HG03039 (cell line): Measurements from ENCODE around the gene UTS2B.

Experiments used
- ATAC-seq: cut with Tn5 transposase; IDR thresholded peaks from one replicate; pipeline ENCODE4 v1.9.1; 2021; ENCODE audit warnings: mild to moderate bottlenecking, moderate library complexity; ENCODE audit not compliant: unreplicated experiment

Gene UTS2B, protein sequence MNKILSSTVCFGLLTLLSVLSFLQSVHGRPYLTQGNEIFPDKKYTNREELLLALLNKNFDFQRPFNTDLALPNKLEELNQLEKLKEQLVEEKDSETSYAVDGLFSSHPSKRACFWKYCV

DNA sequence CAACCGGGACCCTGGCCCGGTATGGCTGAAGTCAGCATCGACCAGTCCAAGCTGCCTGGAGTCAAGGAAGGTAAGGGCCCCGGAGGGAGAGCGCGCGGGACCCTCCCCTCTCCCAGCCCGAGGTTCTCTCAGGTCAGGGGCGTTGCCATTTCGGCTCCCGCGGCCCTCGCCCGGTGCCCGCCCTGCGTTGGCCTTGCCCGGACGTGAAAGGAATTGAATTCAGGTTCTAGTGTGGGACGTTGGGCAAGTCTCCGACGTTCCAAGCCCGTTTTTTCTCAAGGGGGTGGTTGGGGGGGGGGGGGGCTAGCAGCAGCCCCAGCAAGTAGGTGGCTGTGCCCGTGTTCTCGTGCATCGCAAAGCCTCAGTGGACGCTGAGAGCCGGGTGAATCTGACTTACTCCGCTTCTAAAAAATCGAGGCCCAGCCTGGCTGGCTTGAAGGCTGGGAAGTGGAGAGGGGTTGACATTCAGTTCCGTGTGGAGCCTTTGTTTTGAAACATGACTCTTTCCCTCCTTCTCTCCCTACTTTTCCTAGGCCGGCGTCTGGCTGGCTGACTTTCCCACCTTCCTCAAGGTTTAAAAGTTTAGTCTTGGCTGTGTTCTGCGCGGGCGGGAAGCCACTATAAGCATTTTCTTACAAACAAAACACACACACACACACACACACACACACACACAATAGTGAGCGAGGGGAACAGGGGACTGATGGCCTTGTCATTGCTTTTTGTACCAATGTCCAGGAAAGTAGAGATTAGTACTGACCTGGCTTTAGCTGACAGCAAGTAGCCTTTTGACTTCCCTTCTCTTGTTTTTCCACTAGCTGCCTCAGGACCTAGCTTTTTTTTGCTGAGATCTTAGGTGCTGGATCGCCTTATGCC is at the start of gene UTS2B:
Gene UTS2B (minus strand): TSS at position 873 of the 876 bp plus-strand sequence. CDS start 48,337 bp downstream, outside the sequence.
- peak; percentile 18 for ATAC-seq

DNA sequence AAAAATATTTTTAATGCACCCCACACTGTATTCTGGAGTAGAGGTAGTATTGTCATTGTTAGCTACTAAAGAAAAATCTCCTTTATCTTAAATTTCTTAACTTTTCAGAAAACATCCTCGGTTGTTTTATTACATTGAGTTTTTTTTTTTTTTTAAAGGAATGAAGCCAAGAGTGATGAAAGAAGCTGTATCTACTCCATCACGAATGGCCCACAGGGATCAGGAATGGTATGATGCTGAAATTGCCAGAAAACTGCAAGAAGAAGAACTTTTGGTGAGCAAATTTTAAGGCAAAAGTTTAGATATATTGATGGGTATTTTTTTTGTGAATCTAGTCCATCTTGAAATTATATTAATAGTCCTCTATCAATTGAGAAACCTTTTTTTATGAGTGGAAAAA is 49.7 kb upstream of the UTS2B start:
- ATAC-seq: no peak

DNA sequence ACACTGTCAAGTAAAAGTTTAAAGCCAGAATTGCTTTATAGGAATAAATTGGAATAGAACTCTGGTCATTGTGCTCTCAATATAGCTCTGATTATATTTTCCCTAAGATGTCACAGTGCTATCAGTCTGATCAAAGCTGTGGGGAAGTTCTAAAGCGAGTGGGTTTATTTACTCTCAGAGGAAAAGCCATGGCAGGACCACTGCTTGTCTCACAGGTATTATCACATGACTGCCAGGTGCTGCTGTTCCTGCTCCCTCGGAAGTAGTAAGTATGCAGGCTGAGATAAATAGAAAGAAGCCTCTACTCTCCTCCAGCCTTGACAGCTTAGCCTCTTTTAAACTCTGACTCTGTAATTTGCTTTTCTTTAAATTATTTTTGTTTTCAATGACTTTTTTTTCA is 49.1 kb upstream of the UTS2B start:
- no peak for ATAC-seq

- ATAC-seq: no peak
Observed at GRCh38 chr3:191378142-191378812, 48.0 kb upstream of the UTS2B start.

DNA sequence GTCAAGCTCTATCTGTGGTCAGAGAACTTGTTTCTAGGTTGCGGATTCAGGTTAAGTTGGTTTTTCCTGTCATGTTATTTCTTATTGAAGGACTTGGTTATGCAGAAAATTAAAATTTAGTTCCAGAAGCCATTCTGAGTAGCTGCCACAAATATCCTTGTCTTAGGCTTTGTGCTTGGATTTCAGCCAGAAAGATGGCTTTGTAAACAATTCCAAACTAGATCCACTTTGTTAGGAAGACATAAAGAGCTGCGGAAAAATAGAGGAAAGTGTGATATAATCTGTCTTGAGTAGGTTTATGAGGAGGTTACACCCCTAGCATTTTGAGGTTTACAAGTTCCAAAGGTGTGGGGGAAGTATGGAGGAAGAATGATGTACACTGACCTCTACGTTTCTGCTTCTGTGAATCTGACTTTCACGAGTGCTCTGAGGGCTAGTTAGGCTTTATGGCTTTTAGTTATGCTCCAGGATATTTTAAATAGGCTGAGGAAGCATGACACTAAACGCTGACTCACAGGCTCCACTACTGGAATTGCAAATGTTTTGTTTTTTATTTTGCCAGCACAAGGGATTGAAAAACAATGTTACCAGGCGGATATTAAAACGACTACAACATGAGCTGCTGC is 46.3 kb upstream of the UTS2B start:
- ATAC-seq: no peak

- ATAC-seq: no peak
Observed at GRCh38 chr3:191373327-191373726, 43.0 kb upstream of the UTS2B start.

- ATAC-seq: no peak
Observed at GRCh38 chr3:191372122-191372521, 41.8 kb upstream of the UTS2B start.

GRCh38 chr3:191369616-191370010 is 39.3 kb upstream of the UTS2B start:
- ATAC-seq: no peak

DNA sequence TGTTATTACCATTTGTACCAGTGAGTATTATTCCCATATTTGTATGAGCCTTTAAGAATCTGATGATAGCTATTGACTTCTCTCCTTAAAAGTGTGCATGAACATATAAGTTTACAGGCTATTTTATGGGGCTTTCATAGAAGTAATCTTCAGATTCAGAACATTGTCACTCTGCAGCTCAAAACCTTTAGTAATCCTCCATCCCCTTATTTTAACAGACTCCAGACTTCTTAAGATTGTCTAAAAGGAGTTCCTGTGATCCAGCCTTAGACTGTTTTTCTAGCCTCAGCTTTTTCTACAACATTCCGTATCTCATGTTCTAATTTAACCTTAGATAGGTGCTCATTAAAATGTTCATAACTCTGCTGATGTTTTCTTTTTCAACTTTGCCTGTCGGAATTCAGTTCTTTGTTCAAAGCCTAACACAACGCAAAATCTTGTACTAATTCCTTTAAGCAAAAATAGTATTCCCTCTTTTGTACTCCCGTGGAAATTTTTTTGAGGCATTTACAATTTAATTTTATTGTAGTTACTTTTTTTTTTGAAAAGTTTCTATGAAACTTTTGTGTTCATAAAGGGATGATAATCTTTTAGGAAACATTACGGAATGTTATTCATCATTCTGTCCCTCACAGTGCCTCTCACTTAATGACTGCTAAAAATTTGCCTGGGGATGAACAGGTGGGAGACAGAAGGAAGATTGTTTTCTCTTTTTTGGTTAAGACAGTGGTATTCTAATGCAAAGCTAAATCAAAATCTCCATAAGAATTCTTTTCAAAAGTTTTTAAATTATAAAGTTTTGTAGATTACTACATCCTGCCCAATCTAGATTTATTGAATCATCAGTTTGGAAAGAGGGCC is 38.7 kb upstream of the UTS2B start:
- no peak for ATAC-seq

GRCh38 chr3:191366675-191367074 is 36.3 kb upstream of the UTS2B start:
- ATAC-seq: no peak

DNA sequence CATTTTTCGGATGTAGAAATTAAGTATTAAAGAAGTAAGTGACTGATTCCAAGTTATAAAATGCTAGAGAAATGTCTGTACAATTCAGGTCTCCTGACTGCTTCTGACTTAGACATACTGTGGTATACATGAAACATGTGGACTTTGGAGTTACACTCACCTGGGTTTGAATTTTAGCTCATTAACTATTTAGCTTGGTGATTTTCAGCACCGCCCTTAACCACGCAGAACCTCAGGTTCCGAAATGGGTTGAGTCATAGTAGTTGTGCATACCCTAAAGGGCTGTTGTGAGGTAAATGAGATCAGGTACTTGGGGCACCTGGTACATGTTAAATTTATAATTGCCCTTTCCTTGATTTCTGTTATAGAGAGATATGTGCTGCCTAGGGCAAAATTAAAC is 32.9 kb upstream of the UTS2B start:
- ATAC-seq: no peak

GRCh38 chr3:191362524-191363090 is 32.3 kb upstream of the UTS2B start:
- no peak for ATAC-seq

GRCh38 chr3:191362037-191362436 is 31.7 kb upstream of the UTS2B start:
- no peak for ATAC-seq

DNA sequence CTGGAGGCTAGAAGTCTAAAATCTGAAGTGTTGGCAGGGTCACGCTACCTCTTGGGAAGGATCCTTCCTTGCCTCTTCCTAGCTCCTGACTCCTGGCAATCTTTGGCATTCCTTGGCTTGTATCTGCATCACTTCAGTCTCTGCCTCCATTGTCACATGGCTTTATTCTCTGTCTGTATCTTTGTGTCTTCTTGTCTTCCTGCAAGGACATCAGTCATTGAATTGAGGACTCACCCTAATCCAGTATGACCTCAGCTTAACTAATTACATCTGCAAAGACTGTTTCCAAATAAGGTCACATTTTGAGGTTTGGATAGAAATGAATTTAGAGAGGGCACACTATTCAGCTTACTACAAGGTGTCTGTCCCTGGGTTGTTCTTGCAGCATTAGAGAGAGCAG is 31.1 kb upstream of the UTS2B start:
- no peak for ATAC-seq

DNA sequence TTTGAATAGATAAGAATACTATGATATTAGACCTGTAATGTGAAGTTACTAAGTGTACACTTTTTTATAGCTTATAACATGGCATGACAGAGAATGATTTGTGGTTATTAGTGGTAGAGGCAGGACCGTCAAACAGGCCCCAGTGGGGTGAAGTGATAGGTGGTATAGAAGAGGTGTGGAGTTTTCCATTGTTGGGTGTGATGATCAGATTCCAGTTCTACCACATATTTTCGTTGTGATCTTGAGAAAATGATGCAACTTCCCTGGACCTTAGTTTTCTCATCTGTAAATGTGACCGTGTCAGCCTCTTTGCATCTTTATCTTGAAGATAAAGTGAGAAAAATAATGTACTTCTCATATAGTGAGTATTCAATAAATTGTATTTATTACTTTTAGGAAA is 30.3 kb upstream of the UTS2B start:
- no peak for ATAC-seq

GRCh38 chr3:191358929-191359328 is 28.6 kb upstream of the UTS2B start:
- ATAC-seq: peak; percentile 35

DNA sequence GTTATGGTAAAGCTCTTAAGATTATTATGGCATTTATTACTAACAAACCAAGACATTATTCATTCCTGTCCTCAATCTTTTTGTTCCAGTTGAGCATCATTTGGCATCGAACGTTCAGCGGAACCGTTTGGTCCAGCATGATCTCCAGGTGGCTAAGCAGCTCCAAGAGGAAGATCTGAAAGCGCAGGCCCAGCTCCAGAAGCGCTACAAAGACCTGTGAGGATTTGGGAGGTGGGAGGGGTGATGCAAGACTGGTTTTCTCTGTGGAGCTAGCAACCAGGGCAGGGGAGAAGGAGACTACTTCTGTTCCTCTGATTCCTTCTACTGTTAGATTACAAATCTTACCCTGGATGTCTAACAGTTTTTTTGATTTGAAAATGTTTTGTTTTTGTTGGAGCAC is 27.6 kb upstream of the UTS2B start:
- no peak for ATAC-seq

DNA sequence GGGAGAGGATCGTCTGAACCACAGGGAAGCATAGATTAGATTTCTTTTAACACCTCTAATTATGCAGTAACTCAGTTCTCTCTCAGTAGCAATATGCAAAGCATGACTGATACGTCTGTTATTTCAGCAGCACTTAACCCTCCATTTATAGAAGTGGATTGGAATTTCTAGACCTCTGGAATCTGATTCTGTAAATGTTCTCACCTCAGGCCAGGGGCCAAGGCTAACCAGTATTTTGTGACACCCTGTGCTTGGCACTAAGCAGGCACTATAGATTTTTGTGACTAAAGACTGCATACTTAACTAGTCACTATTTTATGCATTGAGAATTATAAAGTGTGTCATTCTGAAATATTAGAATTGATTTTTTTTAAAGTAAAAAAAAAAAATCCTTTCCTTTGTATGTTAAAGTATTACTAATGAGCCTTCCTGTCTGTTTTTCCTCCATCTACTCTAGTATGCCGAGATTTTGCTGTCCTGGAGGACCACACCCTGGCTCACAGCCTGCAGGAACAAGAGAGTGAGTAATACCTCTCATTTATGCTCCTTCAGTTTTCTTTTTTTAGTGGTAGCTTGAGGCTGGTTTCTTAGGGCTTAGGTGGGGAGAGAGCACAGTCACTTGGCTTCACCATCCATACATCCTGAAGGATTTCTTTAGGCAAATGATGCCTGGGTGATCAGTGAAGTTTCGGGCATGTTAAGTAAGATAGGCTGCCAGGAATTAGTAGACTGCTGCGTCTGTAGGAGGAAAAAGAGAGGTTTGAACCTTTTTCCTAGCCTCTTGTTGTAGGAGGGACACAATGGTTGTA is 26.5 kb upstream of the UTS2B start:
- no peak for ATAC-seq

DNA sequence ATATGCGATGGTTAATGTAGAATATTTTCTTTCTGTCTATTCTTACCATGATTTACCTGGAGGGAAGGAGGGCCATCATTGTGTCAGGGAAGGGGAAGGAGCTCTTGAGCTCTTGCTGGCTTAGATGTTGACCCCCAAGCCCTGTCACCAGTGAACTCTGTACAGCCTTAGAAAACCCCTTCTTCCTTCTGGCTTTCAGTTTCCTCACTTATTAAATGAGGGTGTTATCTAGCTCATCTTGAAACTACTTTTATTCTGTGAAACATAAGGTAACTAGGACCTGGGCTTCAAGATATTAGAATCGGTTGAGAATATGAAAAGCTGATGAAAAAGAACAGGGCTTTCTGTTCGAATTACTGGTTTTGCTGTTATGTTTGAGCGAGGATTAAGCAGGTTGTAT is 25.1 kb upstream of the UTS2B start:
- peak; percentile 80 for ATAC-seq
